ENCODE measurements around the gene DUSP6. TPM values are rescaled to one million over a fixed set of nuclear protein-coding genes. Genes with fewer than 3 reads are reported as not detected.

DUSP6 gene
- total and polyA plus RNA-seq, 2 of the 13 experiments (the other 11 are each of a cell fraction or from before 2014, with no cell fraction given), result 40.9 to 161 TPM

DNA sequence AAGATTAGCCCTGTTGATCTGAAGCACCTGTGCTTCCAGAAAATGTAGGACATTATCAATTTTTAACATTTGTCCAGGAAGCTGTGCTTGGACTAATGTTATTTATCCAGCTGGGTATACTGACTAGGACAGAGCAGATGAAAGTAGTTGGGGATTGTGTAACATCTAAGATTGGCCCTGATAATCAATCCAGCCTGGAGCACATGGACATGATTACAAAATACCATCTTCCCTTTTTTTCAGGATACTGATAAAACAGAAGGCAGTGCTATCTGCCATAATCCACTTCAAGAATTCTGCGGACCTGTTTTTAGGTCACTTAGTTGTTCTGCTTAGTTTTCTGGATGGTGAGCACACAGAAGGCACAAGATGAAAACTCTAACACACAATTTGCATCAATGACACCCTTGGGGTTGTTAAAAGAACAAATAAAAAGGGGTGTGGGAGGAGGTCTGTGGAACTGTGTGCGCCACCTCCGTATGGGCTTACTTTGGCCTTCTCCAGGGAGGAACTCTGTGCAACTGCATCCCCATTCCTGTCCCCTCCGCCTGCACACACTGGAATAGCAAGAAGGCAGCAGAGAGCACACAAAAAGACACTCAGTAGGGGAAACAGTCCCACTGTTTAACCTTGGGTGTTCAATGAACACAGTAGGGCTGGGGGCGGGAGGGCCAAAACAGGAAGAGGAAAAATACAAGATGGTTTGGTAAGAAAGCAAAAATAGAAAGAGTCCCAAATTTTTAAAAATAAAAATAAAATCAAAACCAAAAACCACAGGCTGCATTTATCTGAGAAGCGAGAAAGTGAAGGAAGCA is 31.1 kb upstream of the DUSP6 start:
- peak; percentile 71 for ATAC-seq
- ChIA-PET CTCF (ENCODE audit: low intra/inter-chr PET ratio, low total read pairs) (no interaction called here), POLR2A (interaction anchor here (0.6 to 17.8 kb wide), 5 partner anchors 8 to 28 kb away, joined by 3 to 430 read pairs (median 3); partner anchors contain the start of gene DUSP6)
- Histone ChIP-seq H4K20me1 (ENCODE audit: insufficient read depth, low read length) (no peaks in the 10 kb centered on the region), H3K27me3 (ENCODE audit: control insufficient read depth in 1 of 2, insufficient read depth in 2 of 2, low read length in 2 of 2) (no peaks in the 10 kb centered on the region), H3K9ac (ENCODE audit: insufficient read depth, low read depth, low read length) (peak overlapping the region; percentile 57), H2AFZ (ENCODE audit: low read length) (no peak overlapping the region), H3K4me1 (ENCODE audit: insufficient read depth, low read length) (peaks cover 89% of the 10 kb centered on the region), H3K4me2 (ENCODE audit: low read depth, low read length) (peak overlapping the region; percentile 89), H3K79me2 (ENCODE audit: insufficient read depth, low read length) (no peaks in the 10 kb centered on the region), H3K36me3 (replicated peaks in 1 of 2; ENCODE audit: control insufficient read depth in 1 of 2, insufficient read depth in 2 of 2, low read length in 2 of 2) (no peaks in the 10 kb centered on the region), H3K9me3 (ENCODE audit: low read length) (no peaks in the 10 kb centered on the region), H3K4me3 (replicated peaks in 1 of 3; ENCODE audit: insufficient read depth in 1 of 3, low read depth in 2 of 3, low read length in 3 of 3) (peak overlapping the region; percentile 0 to 51 (median 51)), H3K27ac (ENCODE audit: extremely low read length, insufficient read depth, low read length) (peak overlapping the region; percentile 81)
- WGBS (ENCODE audit: low lambda C conversion rate), result 7% methylated on average over 6 of the region's 6 CpGs
- DNase-seq (ENCODE audit: low spot score), result peak; percentile 89
- no TSS peak for BruUV-seq (replicated peaks)
- intact Hi-C loops (cut with micrococcal nuclease; ENCODE audit: unreplicated experiment), result no loop called here
- peak; percentile 72 for FAIRE-seq
- in situ Hi-C loops (cut with HindIII; ENCODE audit: extremely low pct_ligation_motif_present, low pct_unique_long_range_greater_than_20kb), result no loop called here
- TF ChIP-seq SAFB2 (CRISPR knock-in tag; IDR thresholded peaks at IDR 0.05; ENCODE audit: borderline replicate concordance, low read depth) (peak; percentile 39; the same call in 1 of the 2 replicates), NCOR1 (IDR thresholded peaks at IDR 0.05; ENCODE audit: borderline replicate concordance, low read length) (peak; percentile 77; the same call in 1 of the 2 replicates), ZNF333 (CRISPR knock-in tag; IDR thresholded peaks at IDR 0.05; ENCODE audit: borderline replicate concordance) (no peak), RBAK (CRISPR knock-in tag; IDR thresholded peaks at IDR 0.05) (no peak)
- TF ChIP-seq, protein P1, sequence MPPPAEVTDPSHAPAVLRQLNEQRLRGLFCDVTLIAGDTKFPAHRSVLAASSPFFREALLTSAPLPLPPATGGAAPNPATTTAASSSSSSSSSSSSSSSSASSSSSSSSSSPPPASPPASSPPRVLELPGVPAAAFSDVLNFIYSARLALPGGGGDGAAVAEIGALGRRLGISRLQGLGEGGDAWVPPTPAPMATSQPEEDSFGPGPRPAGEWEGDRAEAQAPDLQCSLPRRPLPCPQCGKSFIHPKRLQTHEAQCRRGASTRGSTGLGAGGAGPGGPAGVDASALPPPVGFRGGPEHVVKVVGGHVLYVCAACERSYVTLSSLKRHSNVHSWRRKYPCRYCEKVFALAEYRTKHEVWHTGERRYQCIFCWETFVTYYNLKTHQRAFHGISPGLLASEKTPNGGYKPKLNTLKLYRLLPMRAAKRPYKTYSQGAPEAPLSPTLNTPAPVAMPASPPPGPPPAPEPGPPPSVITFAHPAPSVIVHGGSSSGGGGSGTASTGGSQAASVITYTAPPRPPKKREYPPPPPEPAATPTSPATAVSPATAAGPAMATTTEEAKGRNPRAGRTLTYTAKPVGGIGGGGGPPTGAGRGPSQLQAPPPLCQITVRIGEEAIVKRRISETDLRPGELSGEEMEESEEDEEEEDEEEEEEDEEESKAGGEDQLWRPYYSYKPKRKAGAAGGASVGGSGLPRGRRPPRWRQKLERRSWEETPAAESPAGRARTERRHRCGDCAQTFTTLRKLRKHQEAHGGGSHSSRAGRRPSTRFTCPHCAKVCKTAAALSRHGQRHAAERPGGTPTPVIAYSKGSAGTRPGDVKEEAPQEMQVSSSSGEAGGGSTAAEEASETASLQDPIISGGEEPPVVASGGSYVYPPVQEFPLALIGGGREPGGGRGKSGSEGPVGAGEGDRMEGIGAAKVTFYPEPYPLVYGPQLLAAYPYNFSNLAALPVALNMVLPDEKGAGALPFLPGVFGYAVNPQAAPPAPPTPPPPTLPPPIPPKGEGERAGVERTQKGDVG (CRISPR knock-in tag; IDR thresholded peaks at IDR 0.05; ENCODE audit: borderline replicate concordance), result no peak
- TF ChIP-seq, protein P2, sequence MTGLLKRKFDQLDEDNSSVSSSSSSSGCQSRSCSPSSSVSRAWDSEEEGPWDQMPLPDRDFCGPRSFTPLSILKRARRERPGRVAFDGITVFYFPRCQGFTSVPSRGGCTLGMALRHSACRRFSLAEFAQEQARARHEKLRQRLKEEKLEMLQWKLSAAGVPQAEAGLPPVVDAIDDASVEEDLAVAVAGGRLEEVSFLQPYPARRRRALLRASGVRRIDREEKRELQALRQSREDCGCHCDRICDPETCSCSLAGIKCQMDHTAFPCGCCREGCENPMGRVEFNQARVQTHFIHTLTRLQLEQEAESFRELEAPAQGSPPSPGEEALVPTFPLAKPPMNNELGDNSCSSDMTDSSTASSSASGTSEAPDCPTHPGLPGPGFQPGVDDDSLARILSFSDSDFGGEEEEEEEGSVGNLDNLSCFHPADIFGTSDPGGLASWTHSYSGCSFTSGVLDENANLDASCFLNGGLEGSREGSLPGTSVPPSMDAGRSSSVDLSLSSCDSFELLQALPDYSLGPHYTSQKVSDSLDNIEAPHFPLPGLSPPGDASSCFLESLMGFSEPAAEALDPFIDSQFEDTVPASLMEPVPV (CRISPR knock-in tag; IDR thresholded peaks at IDR 0.05), result no peak
- TF ChIP-seq, protein P3, sequence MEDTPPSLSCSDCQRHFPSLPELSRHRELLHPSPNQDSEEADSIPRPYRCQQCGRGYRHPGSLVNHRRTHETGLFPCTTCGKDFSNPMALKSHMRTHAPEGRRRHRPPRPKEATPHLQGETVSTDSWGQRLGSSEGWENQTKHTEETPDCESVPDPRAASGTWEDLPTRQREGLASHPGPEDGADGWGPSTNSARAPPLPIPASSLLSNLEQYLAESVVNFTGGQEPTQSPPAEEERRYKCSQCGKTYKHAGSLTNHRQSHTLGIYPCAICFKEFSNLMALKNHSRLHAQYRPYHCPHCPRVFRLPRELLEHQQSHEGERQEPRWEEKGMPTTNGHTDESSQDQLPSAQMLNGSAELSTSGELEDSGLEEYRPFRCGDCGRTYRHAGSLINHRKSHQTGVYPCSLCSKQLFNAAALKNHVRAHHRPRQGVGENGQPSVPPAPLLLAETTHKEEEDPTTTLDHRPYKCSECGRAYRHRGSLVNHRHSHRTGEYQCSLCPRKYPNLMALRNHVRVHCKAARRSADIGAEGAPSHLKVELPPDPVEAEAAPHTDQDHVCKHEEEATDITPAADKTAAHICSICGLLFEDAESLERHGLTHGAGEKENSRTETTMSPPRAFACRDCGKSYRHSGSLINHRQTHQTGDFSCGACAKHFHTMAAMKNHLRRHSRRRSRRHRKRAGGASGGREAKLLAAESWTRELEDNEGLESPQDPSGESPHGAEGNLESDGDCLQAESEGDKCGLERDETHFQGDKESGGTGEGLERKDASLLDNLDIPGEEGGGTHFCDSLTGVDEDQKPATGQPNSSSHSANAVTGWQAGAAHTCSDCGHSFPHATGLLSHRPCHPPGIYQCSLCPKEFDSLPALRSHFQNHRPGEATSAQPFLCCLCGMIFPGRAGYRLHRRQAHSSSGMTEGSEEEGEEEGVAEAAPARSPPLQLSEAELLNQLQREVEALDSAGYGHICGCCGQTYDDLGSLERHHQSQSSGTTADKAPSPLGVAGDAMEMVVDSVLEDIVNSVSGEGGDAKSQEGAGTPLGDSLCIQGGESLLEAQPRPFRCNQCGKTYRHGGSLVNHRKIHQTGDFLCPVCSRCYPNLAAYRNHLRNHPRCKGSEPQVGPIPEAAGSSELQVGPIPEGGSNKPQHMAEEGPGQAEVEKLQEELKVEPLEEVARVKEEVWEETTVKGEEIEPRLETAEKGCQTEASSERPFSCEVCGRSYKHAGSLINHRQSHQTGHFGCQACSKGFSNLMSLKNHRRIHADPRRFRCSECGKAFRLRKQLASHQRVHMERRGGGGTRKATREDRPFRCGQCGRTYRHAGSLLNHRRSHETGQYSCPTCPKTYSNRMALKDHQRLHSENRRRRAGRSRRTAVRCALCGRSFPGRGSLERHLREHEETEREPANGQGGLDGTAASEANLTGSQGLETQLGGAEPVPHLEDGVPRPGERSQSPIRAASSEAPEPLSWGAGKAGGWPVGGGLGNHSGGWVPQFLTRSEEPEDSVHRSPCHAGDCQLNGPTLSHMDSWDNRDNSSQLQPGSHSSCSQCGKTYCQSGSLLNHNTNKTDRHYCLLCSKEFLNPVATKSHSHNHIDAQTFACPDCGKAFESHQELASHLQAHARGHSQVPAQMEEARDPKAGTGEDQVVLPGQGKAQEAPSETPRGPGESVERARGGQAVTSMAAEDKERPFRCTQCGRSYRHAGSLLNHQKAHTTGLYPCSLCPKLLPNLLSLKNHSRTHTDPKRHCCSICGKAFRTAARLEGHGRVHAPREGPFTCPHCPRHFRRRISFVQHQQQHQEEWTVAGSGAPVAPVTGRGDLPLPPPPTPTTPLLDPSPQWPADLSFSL (CRISPR knock-in tag; IDR thresholded peaks at IDR 0.05), result peak; percentile 69; the same call in 1 of the 2 replicates
- TF ChIP-seq, protein P4, sequence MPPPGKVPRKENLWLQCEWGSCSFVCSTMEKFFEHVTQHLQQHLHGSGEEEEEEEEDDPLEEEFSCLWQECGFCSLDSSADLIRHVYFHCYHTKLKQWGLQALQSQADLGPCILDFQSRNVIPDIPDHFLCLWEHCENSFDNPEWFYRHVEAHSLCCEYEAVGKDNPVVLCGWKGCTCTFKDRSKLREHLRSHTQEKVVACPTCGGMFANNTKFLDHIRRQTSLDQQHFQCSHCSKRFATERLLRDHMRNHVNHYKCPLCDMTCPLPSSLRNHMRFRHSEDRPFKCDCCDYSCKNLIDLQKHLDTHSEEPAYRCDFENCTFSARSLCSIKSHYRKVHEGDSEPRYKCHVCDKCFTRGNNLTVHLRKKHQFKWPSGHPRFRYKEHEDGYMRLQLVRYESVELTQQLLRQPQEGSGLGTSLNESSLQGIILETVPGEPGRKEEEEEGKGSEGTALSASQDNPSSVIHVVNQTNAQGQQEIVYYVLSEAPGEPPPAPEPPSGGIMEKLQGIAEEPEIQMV (CRISPR knock-in tag; IDR thresholded peaks at IDR 0.05; ENCODE audit: low read depth), result no peak
